ENCODE measurements around the gene CLTC. TPM values are rescaled to one million over a fixed set of nuclear protein-coding genes. Genes with fewer than 3 reads are reported as not detected.

The CLTC gene
- total RNA-seq, 3 donors from 2014 or later (not counting 1 experiment from before 2014, with no cell fraction given), result 116 to 127 (median 117) TPM

GRCh38 chr17:59725691-59726090, 106.0 kb downstream of the CLTC start:
- TF ChIP-seq, protein P1, sequence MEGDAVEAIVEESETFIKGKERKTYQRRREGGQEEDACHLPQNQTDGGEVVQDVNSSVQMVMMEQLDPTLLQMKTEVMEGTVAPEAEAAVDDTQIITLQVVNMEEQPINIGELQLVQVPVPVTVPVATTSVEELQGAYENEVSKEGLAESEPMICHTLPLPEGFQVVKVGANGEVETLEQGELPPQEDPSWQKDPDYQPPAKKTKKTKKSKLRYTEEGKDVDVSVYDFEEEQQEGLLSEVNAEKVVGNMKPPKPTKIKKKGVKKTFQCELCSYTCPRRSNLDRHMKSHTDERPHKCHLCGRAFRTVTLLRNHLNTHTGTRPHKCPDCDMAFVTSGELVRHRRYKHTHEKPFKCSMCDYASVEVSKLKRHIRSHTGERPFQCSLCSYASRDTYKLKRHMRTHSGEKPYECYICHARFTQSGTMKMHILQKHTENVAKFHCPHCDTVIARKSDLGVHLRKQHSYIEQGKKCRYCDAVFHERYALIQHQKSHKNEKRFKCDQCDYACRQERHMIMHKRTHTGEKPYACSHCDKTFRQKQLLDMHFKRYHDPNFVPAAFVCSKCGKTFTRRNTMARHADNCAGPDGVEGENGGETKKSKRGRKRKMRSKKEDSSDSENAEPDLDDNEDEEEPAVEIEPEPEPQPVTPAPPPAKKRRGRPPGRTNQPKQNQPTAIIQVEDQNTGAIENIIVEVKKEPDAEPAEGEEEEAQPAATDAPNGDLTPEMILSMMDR (IDR thresholded peaks at IDR 0.05), result no peak
- Histone ChIP-seq H3K9me3 (ENCODE audit: control insufficient read depth, insufficient read depth, low read length) (no peaks in the 10 kb centered on the region), H3K4me1 (ENCODE audit: control insufficient read depth, insufficient read depth, low read length) (peaks cover 6% of the 10 kb centered on the region), H3K4me3 (ENCODE audit: low read length) (no peak overlapping the region), H3K27ac (ENCODE audit: low read length) (no peak overlapping the region), H3K27me3 (ENCODE audit: control insufficient read depth, insufficient read depth, low read length) (no peaks in the 10 kb centered on the region), H3K36me3 (ENCODE audit: control insufficient read depth, insufficient read depth, low read length) (no peaks in the 10 kb centered on the region)
- ATAC-seq (no peak), DNase-seq (no peak)
- no peak overlapping the region for H3K4me3 Mint-ChIP-seq
- no CpG with 5 or more reads among the region's 2 CpGs for WGBS (ENCODE audit: insufficient coverage)
- H3K9me3 Mint-ChIP-seq, result no peaks in the 10 kb centered on the region
- no peaks in the 10 kb centered on the region for H3K27me3 Mint-ChIP-seq (ENCODE audit: low read depth in 2 of 2)
- H3K36me3 Mint-ChIP-seq, result no peaks in the 10 kb centered on the region
- intact Hi-C loops (cut with micrococcal nuclease), result no loop called here
- no peak overlapping the region for H3K27ac Mint-ChIP-seq
- H3K4me1 Mint-ChIP-seq, result peaks cover 33 to 40% of the 10 kb centered on the region in 2 donors

DNA sequence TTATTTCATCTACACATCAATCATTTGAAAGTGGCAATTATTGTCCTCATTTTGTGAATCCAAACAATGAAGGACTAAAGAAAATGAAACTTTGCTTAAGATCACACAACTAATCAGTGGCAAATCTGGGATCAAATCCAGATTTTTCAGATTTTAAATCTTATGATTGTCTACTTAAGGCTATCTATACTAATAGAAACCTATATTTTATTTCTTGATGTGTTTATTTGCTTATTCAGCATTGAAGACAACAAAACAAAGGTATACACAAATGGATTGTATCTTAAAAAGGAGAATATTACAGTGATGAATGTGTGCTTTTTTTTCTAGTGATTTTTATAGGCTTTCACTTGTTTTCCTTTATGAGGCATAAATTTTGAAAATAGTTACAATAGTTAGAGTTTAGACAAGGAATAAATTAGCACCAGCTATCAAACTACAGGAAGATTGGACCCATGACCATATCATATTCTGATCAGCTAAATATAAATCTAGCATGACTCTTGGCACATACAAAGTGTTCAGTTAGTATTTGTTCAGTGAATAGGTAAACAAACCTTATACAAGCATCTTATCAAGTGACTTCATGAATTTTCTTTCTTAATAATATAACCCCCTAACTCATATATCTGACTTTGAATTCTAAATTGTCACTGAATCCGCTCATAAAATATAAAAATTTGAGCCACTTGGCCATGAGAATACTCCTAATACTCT, 108.3 kb downstream of the CLTC start:
- Mint-ChIP-seq H3K27ac (no peak overlapping the region), H3K36me3 (no peaks in the 10 kb centered on the region), H3K9me3 (no peaks in the 10 kb centered on the region), H3K4me1 (peaks cover 31 to 36% of the 10 kb centered on the region in 2 donors), H3K4me3 (no peak overlapping the region), H3K27me3 (ENCODE audit: low read depth in 2 of 2) (no peaks in the 10 kb centered on the region)
- H3K27me3 ChIP-seq (ENCODE audit: control insufficient read depth, insufficient read depth, low read length), result no peaks in the 10 kb centered on the region
- H3K4me1 ChIP-seq (ENCODE audit: control insufficient read depth, insufficient read depth, low read length), result peaks cover 6% of the 10 kb centered on the region
- H3K27ac ChIP-seq (ENCODE audit: low read length), result no peak overlapping the region
- DNase-seq (no peak), ATAC-seq (no peak)
- peaks cover 4% of the 10 kb centered on the region for H3K36me3 ChIP-seq (ENCODE audit: control insufficient read depth, insufficient read depth, low read length)
- H3K9me3 ChIP-seq (ENCODE audit: control insufficient read depth, insufficient read depth, low read length), result no peaks in the 10 kb centered on the region
- intact Hi-C loops (cut with micrococcal nuclease), result no loop called here
- no peak overlapping the region for H3K4me3 ChIP-seq (ENCODE audit: low read length)
- TF ChIP-seq, protein P1 (IDR thresholded peaks at IDR 0.05), result no peak
- WGBS (ENCODE audit: insufficient coverage), result 100% methylated on average over 1 of the region's 1 CpG

DNA sequence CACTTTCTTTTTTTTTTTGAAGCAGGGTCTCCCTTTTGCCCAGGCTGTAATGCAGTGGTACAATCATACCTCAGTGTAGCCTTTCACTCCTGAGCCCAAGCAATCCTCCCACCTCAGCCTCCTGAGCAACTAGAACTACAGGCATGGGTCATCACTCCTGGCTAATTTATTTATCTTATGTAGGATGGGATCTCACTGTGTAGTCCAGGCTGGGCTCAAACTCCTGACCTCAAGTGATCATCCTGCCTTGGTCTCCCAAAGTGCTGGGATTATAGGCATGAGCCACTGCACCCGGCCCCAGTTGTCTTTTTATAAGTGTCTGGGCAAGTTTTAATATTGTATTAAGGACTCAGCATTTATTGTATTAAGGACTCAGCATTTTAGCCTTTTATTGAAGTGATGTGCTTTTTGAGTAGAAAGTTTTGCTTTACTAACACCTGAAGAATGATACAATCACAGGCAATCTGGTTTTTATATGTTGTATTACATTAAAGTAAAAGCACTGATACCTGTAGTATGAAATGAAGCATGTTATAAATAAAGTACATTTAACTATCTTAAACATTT, 110.7 kb downstream of the CLTC start:
- Histone ChIP-seq H3K27me3 (ENCODE audit: control insufficient read depth, insufficient read depth, low read length) (no peaks in the 10 kb centered on the region), H3K27ac (ENCODE audit: low read length) (no peak overlapping the region), H3K9me3 (ENCODE audit: control insufficient read depth, insufficient read depth, low read length) (no peaks in the 10 kb centered on the region), H3K36me3 (ENCODE audit: control insufficient read depth, insufficient read depth, low read length) (peaks cover 9% of the 10 kb centered on the region), H3K4me3 (ENCODE audit: low read length) (no peak overlapping the region), H3K4me1 (ENCODE audit: control insufficient read depth, insufficient read depth, low read length) (peaks cover 6% of the 10 kb centered on the region)
- intact Hi-C loops (cut with micrococcal nuclease), result no loop called here
- Mint-ChIP-seq H3K9me3 (no peaks in the 10 kb centered on the region), H3K27ac (no peak overlapping the region), H3K4me1 (peaks cover 18 to 22% of the 10 kb centered on the region in 2 donors), H3K27me3 (ENCODE audit: low read depth in 2 of 2) (no peaks in the 10 kb centered on the region), H3K4me3 (no peak overlapping the region), H3K36me3 (no peaks in the 10 kb centered on the region)
- ATAC-seq (no peak), DNase-seq (no peak)
- WGBS (ENCODE audit: insufficient coverage), result 100% methylated on average over 1 of the region's 1 CpG
- TF ChIP-seq, protein P1 (IDR thresholded peaks at IDR 0.05), result no peak

All from natural killer cell (primary cell).